COLO829 (cell line): ENCODE results near the gene TEX12.

ENCODE experiments used
- DNase-seq: peaks from one replicate; pipeline ENCODE4 v3.0.0; 2012; ENCODE audit warnings: low spot score

The TEX12 gene

DNA sequence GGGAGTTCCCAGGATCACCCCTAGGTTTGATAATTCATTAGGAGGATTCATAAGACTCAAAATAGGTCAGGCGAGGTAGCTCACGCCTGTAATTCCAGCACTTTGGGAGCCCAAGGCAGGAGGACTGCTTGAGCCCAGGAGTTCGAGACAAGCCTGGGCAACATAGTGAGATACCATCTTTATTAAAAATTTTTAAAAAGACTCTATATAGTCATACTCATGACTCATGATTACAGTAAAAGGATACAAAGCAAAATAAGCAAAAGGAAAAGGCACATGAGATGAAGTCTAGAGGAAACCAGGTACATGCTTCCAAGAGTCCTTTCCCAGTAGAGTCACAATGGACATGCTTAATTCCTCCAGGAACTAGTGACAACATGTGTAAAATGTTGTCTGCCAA is 45.1 kb downstream of the TEX12 start:
- DNase-seq: no peak

DNA sequence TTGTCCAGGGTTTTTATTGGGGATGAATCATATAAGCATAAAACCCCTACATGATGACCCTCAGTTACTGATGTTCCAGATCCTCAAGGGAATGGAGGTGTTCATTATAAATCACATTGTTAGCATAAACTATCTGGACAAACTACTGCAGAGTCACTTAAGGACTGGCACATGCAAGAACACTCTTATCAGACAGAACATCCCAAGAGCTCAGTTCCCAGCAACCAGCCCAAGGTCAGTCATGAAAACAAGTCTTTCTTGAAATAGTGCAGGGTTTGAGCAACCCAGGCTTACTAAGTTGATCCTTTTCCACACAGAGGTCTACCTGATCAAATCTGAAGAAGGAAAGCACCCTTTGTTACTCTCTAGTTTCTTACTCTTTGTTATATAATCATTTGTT is 45.5 kb downstream of the TEX12 start:
- DNase-seq: no peak

DNA sequence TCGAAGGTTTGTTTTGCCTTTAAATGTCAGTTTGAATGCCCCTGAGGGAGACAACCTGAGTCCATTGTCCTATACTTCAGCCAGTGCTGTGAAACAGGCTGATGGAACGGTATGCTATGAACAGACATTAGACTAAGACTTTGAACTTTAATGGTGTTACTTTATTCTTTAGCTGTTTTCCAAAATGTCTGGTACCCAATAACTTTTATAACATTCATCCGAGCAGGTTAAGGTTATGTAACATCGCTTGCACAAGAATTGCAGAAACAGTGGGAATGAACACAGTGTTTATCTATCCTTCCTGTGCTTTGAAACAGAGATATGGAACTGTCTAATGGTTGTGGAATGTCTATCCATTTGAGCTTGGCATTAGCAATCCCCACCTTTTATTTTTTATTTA is 46.6 kb downstream of the TEX12 start:
- DNase-seq: no peak

DNA sequence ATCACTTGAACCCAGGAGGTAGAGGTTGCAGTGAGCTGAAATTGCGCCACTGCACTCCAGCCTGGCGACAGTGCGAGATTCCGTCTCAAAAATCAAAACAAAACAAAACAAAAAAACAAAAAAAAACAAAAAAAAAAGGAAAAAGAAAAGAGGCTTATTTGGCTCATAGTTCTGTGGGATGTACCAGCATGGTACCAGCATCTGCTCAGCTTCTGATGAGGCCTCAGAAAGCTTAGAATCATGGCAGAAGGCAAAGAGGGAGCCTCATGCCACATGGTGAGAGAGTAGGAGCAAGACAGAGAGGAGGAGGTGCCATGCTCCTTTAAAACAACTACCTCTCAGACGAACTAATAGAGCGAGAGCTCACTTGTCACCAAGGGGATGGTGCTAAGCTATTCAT is 48.4 kb downstream of the TEX12 start:
- no peak for DNase-seq

DNA sequence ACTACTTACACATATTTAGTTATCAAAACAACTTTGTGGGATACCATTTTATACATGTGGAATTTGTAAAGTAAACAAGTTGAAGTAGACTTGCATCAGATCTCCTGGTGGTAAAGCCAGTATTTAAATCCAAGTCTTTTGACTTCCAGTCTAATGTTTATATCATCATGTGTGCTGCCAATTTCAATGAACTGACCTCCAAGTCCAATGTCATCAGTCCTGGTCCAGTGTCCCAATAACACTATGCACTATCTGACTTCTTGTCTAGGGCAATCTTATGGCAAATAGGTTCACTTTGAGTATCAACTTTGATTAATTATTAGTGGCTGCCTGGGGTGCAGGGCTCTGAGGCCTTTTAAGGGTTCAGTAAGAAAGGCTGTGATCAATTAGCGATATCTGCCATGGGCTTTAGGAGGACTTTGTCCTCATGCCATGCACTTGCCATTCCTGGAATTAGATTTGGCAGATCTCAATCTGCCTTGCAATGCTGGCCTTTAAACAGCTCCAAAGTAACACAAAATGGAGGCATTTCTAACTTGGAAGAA is 49.5 kb downstream of the TEX12 start:
- DNase-seq: no peak

DNA sequence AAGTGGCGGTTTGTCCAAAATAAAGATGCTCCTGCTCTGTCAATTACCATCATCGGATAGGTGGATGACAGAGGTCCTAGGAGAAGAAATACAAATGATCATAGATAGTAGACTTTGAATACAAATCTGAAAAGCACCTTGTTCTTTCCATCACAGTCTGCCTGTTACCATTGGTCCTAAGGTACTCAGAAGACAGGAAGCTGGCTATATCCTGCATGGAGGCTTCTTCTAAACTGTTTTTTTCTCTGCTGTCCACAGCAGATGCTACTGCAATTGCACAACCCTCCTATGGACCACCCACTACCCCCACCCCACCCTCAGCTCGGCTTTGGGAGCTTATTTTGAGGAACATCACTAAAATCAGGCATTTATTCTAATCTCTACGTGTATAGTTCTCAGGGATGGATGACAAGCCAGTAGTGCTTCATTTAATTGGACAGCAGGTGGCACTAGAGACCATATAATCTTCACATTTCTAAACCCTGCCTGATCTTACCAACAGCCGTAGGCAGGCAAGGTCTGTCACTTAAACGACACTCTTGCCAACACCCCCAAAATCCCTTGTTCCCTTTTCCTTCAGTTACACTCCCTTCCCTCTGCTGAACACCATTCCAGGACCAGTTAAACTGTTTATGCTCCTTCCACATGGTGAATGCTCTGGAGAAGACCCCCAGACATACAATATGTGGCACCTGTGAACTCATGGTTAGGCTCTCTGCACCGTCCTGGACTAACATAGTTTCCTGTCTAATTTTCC is 52.5 kb downstream of the TEX12 start:
- DNase-seq: peak; percentile 61

DNA sequence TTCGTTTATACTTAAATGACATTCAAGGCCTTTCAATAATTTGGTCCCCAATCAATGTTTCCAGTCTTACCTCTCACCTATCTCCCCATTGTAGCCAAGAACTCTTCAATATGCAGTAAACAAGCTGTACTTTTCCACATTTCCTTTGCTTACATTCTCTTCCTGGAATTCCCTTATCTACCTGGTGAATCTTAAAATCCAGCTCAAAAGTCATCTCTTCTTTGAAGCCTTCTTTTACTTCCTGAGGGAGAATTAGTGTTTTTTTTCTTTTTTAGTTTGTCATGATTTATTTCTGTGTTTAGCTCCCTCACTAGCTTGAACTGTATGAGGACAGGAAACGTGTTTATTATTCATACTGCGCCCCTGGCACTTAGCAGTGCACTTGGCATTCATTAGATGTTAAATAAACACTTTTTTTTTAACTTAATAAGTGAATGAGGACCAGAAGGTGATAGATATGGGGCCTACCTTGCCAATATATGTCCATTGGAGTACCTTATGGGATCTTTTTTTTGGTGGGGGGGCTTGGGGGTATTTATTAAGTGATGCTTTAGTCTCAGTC is 54.2 kb downstream of the TEX12 start:
- DNase-seq: no peak
